K562 (cell line): Measurements from ENCODE around the gene EMILIN1. TPM values are rescaled to one million over a fixed set of nuclear protein-coding genes. Genes with fewer than 3 reads are reported as not detected.

ENCODE experiments used
- ATF7 ChIP-seq: fragments of 450-650 bp; IDR thresholded peaks from 2 replicates; pipeline ENCODE4 v1.7.1; 2014; ENCODE audit warnings: mild to moderate bottlenecking, moderate library complexity
- BMI1 ChIP-seq: fragments of 150-350 bp; IDR thresholded peaks from 2 replicates; pipeline ENCODE4 v1.6.1; 2014; ENCODE audit warnings: low read length
- CAMTA2 ChIP-seq: fragments of 250-450 bp; sonication (Bioruptor Pico); conservative IDR thresholded peaks from 2 replicates; pipeline ENCODE4 v1.5.1; 2022
- CBX5 ChIP-seq: IDR thresholded peaks from 2 replicates; pipeline ENCODE4 v1.6.1; 2014; ENCODE audit warnings: low read depth, borderline replicate concordance
- EHMT2 ChIP-seq: fragments of 450-650 bp; IDR thresholded peaks from 2 replicates; pipeline ENCODE4 v1.6.1; 2018; ENCODE audit warnings: antibody characterized with exemption
- ELF1 ChIP-seq: fragments of 200-800 bp; sonication (Bioruptor generic); IDR thresholded peaks from 2 replicates; pipeline ENCODE4 v1.6.1; 2016; ENCODE audit warnings: missing genetic modification characterization, missing compliant biosample characterization
- FOXP1 ChIP-seq: sonication (generic); formaldehyde crosslinking; IDR thresholded peaks from 2 replicates; pipeline ENCODE4 v1.8.0; 2022; ENCODE audit warnings: mild to moderate bottlenecking, missing genetic modification reagents
- GATAD2B ChIP-seq: fragments of 450-650 bp; IDR thresholded peaks from 2 replicates; pipeline ENCODE4 v1.6.1; 2017; ENCODE audit warnings: mild to moderate bottlenecking, borderline replicate concordance
- ILF3 ChIP-seq: fragments of 450-650 bp; IDR thresholded peaks from 2 replicates; pipeline ENCODE4 v1.6.1; 2018; ENCODE audit warnings: antibody characterized with exemption, mild to moderate bottlenecking, moderate library complexity, borderline replicate concordance
- ILK ChIP-seq: fragments of 450-650 bp; IDR thresholded peaks from 2 replicates; pipeline ENCODE4 v1.6.1; 2016; ENCODE audit warnings: missing genetic modification characterization, low read depth, mild to moderate bottlenecking, missing compliant biosample characterization, moderate library complexity, borderline replicate concordance
- KLF1 ChIP-seq: fragments of 450-650 bp; IDR thresholded peaks from 2 replicates; pipeline ENCODE4 v1.6.1; 2016; ENCODE audit warnings: missing genetic modification characterization, missing compliant biosample characterization
- KLF10 ChIP-seq: fragments of 250-450 bp; sonication (Bioruptor Pico); IDR thresholded peaks from 2 replicates; pipeline ENCODE4 v1.6.1; 2021; ENCODE audit warnings: matching md5 sums
- NCOA4 ChIP-seq: fragments of 450-650 bp; IDR thresholded peaks from 2 replicates; pipeline ENCODE4 v1.6.1; 2018; ENCODE audit warnings: mild to moderate bottlenecking; ENCODE audit not compliant: partially characterized antibody
- NUFIP1 ChIP-seq: fragments of 450-650 bp; IDR thresholded peaks from 2 replicates; pipeline ENCODE4 v1.6.1; 2018; ENCODE audit not compliant: partially characterized antibody
- STAT5A ChIP-seq: IDR thresholded peaks from 2 replicates; pipeline ENCODE4 v1.6.1; 2012; ENCODE audit warnings: low read length, inconsistent platforms, borderline replicate concordance
- SUPT5H ChIP-seq: fragments of 450-650 bp; IDR thresholded peaks from 2 replicates; pipeline ENCODE4 v1.6.1; 2016
- TAF15 ChIP-seq: fragments of 200-400 bp; formaldehyde crosslinking; IDR thresholded peaks from 2 replicates; pipeline ENCODE4 v1.6.1; 2017; ENCODE audit warnings: mild to moderate bottlenecking, low read depth, low read length, moderate library complexity
- TSC22D4 ChIP-seq: fragments of 450-650 bp; IDR thresholded peaks from 2 replicates; pipeline ENCODE4 v1.6.1; 2016; ENCODE audit warnings: missing genetic modification characterization, missing biosample characterization, control low read depth
- ZKSCAN1 ChIP-seq: fragments of 150-350 bp; IDR thresholded peaks from 2 replicates; pipeline ENCODE4 v1.6.1; 2016; ENCODE audit warnings: low read depth, low read length
- ZNF76 ChIP-seq: fragments of 250-450 bp; sonication (Bioruptor Pico); IDR thresholded peaks from 2 replicates; pipeline ENCODE4 v1.4.0; 2020; ENCODE audit warnings: mild to moderate bottlenecking, moderate library complexity, borderline replicate concordance
- ZSCAN32 ChIP-seq: fragments of 450-650 bp; formaldehyde crosslinking; IDR thresholded peaks from 2 replicates; pipeline ENCODE4 v1.4.0; 2020; ENCODE audit warnings: mild to moderate bottlenecking, moderate library complexity
- ZZZ3 ChIP-seq: fragments of 450-650 bp; IDR thresholded peaks from 2 replicates; pipeline ENCODE4 v1.6.1; 2016; ENCODE audit warnings: antibody characterized with exemption, mild to moderate bottlenecking, moderate library complexity
- polyA plus RNA-seq, 8 experiments: library from polyadenylated mRNA; depleted of rRNA in 4 of 8; stranded (reverse) in 5 of 8; unstranded in 3 of 8; fragments of >200 nt; fragmentation: Nextera tagmentation in 2 of 8; fragmentation: Illumina TruSeq in 1 of 8; extraction: Ambion mirVana in 2 of 8; extraction: Trizol in 1 of 8; gene quantifications; 2 replicates each; pipeline versions ENCODE4 v1.2.1 to v1.2.3, GENCODE V29; 2011 to 2014; ENCODE audit warnings: inconsistent platforms in 1 of 8, missing spikeins in 1 of 8
- total RNA-seq, 7 experiments: library from RNA; depleted of rRNA in 6 of 7; stranded (reverse); fragments of >200 nt in 6 of 7; fragmentation: Illumina TruSeq in 2 of 7; extraction: Trizol in 2 of 7; gene quantifications; 2 replicates each; pipeline versions ENCODE4 v1.2.1 to v1.2.3, GENCODE V29; 2011 to 2021; ENCODE audit warnings: low replicate concordance in 1 of 7
- TF ChIP-seq, protein P1 (sequence below), 2 experiments: fragments of 450-650 bp; IDR thresholded peaks; 2 replicates each; pipeline ENCODE4 v1.6.1; 2016
- TF ChIP-seq, protein P2 (sequence below): IDR thresholded peaks from 2 replicates; pipeline ENCODE4 v1.6.1; 2011; ENCODE audit warnings: borderline replicate concordance, low read depth, mild to moderate bottlenecking, moderate library complexity, low read length; ENCODE audit not compliant: insufficient read depth, poor library complexity, severe bottlenecking

EMILIN1 gene
- total and polyA plus RNA-seq, 9 of the 15 experiments (the other 6 are each of a cell fraction or from before 2014, with no cell fraction given) = 0.04 to 2.7 (median 0.54) TPM; not detected in 2

DNA sequence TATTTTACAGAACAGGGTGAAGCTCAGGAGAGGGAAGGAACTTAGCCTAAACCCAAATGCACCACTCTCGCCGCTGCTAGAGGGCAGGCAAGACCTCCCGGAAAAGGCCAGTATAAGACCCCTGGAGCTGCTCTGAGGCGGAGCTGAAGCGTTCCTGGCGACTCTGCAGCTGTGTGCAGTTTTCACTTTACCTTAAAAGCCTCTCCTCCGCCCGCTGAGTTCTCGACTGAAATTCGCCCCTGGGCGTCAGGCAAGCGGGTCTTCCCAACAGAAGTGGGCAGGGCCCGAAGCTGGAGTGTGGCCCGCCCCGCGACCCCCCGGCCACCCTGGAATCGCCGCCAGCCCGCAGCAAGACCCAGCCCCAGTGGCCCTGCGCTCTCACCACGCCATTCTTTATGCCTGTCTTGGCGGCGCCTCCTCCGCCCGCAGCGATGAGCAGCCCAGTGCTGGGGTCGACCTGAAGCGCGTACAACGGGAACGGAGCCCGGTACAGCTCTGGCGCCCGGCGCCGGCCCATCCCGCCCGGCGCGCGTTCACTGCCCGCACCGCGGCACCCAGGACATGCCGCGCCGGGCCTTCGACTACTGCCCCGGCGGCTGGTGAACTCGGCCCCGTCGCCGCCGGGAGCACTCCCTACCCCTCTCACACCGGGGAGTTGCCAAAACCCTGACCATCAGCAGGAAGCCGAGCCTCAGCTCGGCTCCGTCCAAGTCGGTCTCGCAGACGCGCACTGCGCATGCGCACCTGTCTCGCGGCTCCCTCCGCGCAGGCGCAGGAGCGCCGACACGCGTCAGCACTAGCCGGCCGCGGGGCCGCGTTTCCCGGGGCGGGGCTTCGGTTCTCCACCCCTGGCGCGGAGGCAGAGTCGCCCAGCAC, 55.7 kb downstream of the EMILIN1 start, which contains the start of gene PREB (continued):
- TF ChIP-seq CAMTA2 (no peak), ZKSCAN1 (peak; percentile 54; the same call in 1 of the 2 replicates), ATF7 (peak; percentile 76; the same call in 1 of the 2 replicates), KLF1 (no peak), ZZZ3 (no peak), TAF15 (no peak), TSC22D4 (tag) (no peak), GATAD2B (no peak), ELF1 (tag) (no peak), NUFIP1 (no peak), BMI1 (no peak), NCOA4 (no peak), ILF3 (no peak), ZNF76 (CRISPR knock-in tag) (no peak), CBX5 (no peak), KLF10 (no peak), SUPT5H (peak; percentile 87), ILK (tag) (no peak), FOXP1 (CRISPR knock-in tag) (no peak), EHMT2 (no peak), ZSCAN32 (peak; percentile 8; the same call in 1 of the 2 replicates), STAT5A (no peak)
- TF ChIP-seq, protein P1, sequence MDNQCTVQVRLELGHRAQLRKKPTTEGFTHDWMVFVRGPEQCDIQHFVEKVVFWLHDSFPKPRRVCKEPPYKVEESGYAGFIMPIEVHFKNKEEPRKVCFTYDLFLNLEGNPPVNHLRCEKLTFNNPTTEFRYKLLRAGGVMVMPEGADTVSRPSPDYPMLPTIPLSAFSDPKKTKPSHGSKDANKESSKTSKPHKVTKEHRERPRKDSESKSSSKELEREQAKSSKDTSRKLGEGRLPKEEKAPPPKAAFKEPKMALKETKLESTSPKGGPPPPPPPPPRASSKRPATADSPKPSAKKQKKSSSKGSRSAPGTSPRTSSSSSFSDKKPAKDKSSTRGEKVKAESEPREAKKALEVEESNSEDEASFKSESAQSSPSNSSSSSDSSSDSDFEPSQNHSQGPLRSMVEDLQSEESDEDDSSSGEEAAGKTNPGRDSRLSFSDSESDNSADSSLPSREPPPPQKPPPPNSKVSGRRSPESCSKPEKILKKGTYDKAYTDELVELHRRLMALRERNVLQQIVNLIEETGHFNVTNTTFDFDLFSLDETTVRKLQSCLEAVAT (IDR thresholded peaks at IDR 0.05) = no peak
- TF ChIP-seq, protein P2, sequence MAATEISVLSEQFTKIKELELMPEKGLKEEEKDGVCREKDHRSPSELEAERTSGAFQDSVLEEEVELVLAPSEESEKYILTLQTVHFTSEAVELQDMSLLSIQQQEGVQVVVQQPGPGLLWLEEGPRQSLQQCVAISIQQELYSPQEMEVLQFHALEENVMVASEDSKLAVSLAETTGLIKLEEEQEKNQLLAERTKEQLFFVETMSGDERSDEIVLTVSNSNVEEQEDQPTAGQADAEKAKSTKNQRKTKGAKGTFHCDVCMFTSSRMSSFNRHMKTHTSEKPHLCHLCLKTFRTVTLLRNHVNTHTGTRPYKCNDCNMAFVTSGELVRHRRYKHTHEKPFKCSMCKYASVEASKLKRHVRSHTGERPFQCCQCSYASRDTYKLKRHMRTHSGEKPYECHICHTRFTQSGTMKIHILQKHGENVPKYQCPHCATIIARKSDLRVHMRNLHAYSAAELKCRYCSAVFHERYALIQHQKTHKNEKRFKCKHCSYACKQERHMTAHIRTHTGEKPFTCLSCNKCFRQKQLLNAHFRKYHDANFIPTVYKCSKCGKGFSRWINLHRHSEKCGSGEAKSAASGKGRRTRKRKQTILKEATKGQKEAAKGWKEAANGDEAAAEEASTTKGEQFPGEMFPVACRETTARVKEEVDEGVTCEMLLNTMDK = no peak
